ENCODE measurements around the gene ZNF521.

Gene ZNF521

GRCh38 chr18:25176518-25177042, 175.4 kb downstream of the ZNF521 start:
- Mint-ChIP-seq H3K27ac (no peak overlapping the region), H3K36me3 (no peaks in the 10 kb centered on the region), H3K9me3 (no peaks in the 10 kb centered on the region), H3K27me3 (no peaks in the 10 kb centered on the region), H3K4me1 (no peaks in the 10 kb centered on the region), H3K4me3 (no peak overlapping the region)
- ATAC-seq (replicated peaks) (no peak), DNase-seq (no peak)

- ATAC-seq (replicated peaks) (no peak), DNase-seq (no peak)
- H3K4me1 Mint-ChIP-seq: no peaks in the 10 kb centered on the region
- H3K27ac Mint-ChIP-seq: no peak overlapping the region
- H3K4me3 Mint-ChIP-seq: no peak overlapping the region
- no peaks in the 10 kb centered on the region for H3K27me3 Mint-ChIP-seq
- no peaks in the 10 kb centered on the region for H3K9me3 Mint-ChIP-seq
- H3K36me3 Mint-ChIP-seq: no peaks in the 10 kb centered on the region
Observed at GRCh38 chr18:25175558-25176517, 176.1 kb downstream of the ZNF521 start.

DNA sequence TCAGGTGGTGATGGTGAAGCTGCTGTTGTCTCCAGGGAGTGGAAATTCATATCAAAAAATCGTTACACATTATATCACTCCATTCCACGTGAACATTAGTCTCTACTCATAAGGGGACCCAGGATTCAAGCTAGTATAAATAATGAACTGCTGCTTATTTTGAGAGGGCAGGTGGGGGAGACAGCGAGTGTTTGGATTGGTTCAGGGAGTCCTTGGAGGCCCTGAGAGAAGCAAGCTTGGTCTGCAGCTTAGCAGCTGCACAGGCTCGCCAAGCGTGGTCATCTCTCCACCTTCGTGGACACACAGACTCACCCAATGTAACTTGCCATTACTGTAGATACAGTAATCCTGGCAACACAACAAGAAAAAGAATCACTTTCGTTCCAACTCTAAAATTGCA, 177.6 kb downstream of the ZNF521 start:
- no peaks in the 10 kb centered on the region for H3K27me3 Mint-ChIP-seq
- DNase-seq: no peak
- H3K27ac Mint-ChIP-seq: no peak overlapping the region

GRCh38 chr18:25171334-25171733, 180.6 kb downstream of the ZNF521 start:
- DNase-seq: no peak
- Mint-ChIP-seq H3K27ac (no peak overlapping the region), H3K36me3 (no peaks in the 10 kb centered on the region), H3K27me3 (no peaks in the 10 kb centered on the region), H3K4me3 (no peak overlapping the region), H3K9me3 (no peaks in the 10 kb centered on the region), H3K4me1 (no peaks in the 10 kb centered on the region)
- no peak for ATAC-seq (replicated peaks)

More for the DNA sequence above, 177.6 kb downstream of the ZNF521 start:
- ATAC-seq (replicated peaks): no peak
- no peak overlapping the region for H3K4me3 Mint-ChIP-seq
- H3K4me1 Mint-ChIP-seq: no peaks in the 10 kb centered on the region
- no peaks in the 10 kb centered on the region for H3K36me3 Mint-ChIP-seq
- H3K9me3 Mint-ChIP-seq: no peaks in the 10 kb centered on the region

DNA sequence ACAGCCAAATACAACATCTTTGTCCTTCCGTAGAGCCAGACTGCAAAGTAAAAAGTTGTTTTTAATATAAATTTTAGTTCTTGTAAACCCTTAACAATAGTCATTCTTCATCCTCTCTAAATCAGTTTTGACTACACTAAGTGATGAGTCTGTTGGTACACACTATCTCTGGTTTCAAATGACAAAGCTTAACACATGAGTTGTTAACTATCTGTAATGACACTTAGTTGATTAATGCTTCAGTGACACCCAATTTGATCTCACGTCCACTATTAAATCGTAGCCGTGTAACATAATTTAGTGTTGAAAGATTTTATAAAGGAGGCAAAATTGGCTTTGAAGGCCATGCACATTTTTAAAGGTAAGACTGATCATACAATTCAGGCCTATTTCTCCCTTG, 181.6 kb downstream of the ZNF521 start:
- ATAC-seq (replicated peaks): no peak
- Mint-ChIP-seq H3K4me1 (peaks cover under 1 to 4% of the 10 kb centered on the region in 2 donors), H3K9me3 (no peaks in the 10 kb centered on the region), H3K27ac (no peak overlapping the region), H3K36me3 (no peaks in the 10 kb centered on the region), H3K4me3 (no peak overlapping the region), H3K27me3 (no peaks in the 10 kb centered on the region)
- DNase-seq: no peak

DNA sequence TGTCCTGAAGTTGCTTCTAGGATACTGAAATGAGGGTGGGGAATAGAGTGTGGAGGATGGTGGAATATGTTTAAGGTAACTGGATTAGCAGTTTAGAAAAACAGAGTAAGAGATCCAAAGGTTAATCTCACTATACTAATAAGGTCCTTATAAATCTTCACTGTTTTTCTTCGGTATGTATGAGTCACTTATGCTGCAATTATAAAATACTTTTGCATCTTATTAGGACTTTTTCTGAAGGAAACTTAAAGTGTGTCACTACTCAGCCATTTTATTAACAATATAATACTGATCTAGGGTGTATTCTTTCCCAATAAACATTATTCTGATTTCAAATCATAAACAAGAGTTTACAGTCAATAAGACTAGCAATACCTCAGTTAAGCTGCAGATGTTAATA, 182.3 kb downstream of the ZNF521 start:
- H3K27me3 Mint-ChIP-seq: no peaks in the 10 kb centered on the region
- no peaks in the 10 kb centered on the region for H3K9me3 Mint-ChIP-seq
- H3K4me1 Mint-ChIP-seq: peaks cover 5 to 11% of the 10 kb centered on the region in 2 donors
- ATAC-seq (replicated peaks): no peak
- H3K27ac Mint-ChIP-seq: no peak overlapping the region
- no peak for DNase-seq
- no peaks in the 10 kb centered on the region for H3K36me3 Mint-ChIP-seq
- H3K4me3 Mint-ChIP-seq: no peak overlapping the region

DNA sequence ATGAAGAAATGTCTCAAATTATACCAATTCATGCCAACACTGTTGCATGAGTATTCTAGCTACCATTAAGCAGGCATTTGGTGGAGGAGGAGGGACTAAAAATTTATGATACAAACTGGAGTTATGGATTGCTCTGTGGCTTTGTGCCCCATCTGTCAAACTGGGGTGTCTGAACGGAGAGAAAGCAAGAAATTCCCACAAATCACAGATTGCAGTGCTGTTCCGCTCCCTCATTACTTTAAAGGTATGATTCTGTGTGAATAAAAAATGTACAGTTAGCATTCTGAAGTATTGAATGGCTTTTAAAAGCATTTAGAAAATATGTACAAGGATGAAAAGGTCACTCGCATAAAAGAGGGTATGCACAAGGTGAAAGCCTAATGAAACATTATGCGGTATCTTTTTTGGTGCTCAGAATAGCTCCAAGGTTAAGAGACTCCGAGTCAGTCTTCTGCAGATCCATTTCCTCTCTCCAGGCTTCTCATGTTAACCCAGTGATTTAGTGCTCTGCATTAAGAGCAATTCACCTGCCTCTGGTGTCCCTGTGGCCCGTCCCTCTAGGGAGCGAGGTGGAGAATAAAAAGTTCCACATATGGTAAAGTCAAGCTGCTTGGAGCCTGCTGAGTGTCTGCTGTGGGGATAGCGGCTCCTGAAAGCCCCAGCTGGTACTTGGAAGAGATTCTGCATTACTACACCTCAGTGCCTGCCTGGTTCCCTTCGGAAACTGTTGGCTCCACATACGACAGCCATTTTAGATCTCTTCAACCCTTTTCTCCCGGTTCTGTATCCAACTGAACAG, 184.2 kb downstream of the ZNF521 start:
- Mint-ChIP-seq H3K27me3 (no peaks in the 10 kb centered on the region), H3K4me1 (peaks cover 16 to 24% of the 10 kb centered on the region in 2 donors), H3K9me3 (no peaks in the 10 kb centered on the region), H3K27ac (no peak overlapping the region), H3K4me3 (no peak overlapping the region), H3K36me3 (no peaks in the 10 kb centered on the region)
- DNase-seq: no peak
- ATAC-seq (replicated peaks): no peak

GRCh38 chr18:25166113-25166512, 185.9 kb downstream of the ZNF521 start:
- DNase-seq (no peak), ATAC-seq (replicated peaks) (no peak)
- Mint-ChIP-seq H3K27ac (no peak overlapping the region), H3K9me3 (no peaks in the 10 kb centered on the region), H3K36me3 (no peaks in the 10 kb centered on the region), H3K27me3 (no peaks in the 10 kb centered on the region), H3K4me1 (peaks cover 16 to 24% of the 10 kb centered on the region in 2 donors), H3K4me3 (no peak overlapping the region)

DNA sequence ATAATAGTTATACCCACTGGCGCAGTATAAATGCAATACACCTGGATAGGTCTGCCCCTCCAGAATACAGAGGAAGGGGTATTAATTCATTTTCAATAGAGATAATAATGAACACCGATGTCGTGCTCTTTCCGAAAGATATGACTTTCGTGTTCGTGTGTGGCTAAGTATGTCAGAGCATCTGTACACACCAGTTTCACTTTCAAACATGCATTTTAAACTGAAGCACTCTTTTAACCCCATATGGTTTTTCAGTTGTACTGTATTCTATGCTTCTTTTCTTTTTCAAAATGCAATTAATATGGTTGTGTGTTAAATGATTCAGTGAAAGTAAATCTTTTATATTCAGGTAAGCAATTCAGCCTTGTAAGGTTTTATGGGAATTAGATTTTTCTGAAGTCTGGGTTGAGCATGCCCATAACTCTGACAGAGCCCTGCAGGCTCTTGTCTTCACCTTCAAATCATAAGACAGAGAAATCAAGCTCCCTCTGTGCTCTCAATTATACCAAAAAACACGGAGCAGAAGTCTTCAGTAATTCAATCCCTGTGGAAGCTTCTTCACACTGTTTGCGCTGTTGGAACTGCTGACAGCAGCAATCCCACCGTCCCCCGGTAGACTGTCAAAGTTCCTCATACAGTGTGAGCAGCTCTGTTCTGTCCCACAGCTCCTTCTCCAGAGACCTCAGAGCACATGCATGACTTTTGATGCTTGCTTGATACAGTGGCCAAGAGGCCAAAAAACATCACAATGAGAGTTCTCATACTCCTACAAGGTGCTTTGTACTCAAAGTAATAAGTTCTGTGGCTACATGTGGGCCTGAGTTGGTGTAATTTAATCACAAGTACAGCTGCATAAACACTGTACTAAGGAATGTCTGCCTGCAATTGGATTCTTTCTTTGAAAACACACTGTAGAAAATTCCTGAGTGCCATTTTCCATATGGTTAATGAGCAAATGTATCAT, 186.8 kb downstream of the ZNF521 start:
- ATAC-seq (replicated peaks) (peak; percentile 83 to 85), DNase-seq (no peak)
- H3K9me3 Mint-ChIP-seq: no peaks in the 10 kb centered on the region
- no peaks in the 10 kb centered on the region for H3K27me3 Mint-ChIP-seq
- H3K4me1 Mint-ChIP-seq: peaks cover 16 to 24% of the 10 kb centered on the region in 2 donors
- peak overlapping the region; percentile 77 to 79 for H3K4me3 Mint-ChIP-seq
- peak overlapping the region; percentile 69 for H3K27ac Mint-ChIP-seq
- H3K36me3 Mint-ChIP-seq: no peaks in the 10 kb centered on the region

DNA sequence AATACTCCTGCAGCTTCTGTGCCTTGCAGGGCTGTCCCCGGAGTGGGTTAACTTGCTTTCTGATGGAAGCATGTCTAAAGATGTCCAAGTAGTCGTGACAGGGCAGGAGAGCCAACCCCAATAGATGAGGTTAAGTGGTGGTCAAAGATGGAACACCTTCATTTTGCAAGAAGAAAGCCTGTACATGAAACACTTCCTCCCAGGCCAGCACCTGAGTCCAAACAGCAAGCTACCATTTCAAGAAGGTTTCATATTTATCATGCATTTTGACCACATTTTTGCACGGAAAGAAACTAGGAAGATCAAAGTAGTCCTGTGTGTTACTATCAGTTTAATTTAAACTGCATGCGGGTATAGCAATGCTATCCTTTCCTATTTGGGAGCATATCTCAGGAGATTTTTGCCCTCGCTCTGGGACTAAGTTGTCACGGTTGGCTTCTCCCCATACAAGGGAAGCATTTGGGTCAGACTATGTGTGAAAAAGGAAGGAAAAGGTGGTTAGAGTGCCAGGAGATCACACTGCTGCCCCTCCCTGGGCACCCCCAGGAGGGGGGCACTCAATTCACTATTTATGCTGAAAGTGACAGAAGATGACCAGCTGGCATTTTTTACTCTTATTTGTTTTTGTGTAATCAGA, 187.6 kb downstream of the ZNF521 start:
- ATAC-seq (replicated peaks): peak; percentile 44 to 45
- Mint-ChIP-seq H3K4me1 (peaks cover 16 to 24% of the 10 kb centered on the region in 2 donors), H3K36me3 (no peaks in the 10 kb centered on the region), H3K9me3 (no peaks in the 10 kb centered on the region), H3K27me3 (no peaks in the 10 kb centered on the region), H3K4me3 (peak overlapping the region; percentile 77 to 79), H3K27ac (peak overlapping the region; percentile 69)
- DNase-seq: no peak

- H3K4me1 Mint-ChIP-seq: no peaks in the 10 kb centered on the region
- ATAC-seq (replicated peaks): no peak
- H3K27ac Mint-ChIP-seq: no peak overlapping the region
Observed at GRCh38 chr18:25153426-25153825, 198.5 kb downstream of the ZNF521 start.

GRCh38 chr18:25147877-25148488, 204.0 kb downstream of the ZNF521 start:
- H3K27me3 Mint-ChIP-seq: peaks cover 0 to 15% of the 10 kb centered on the region in 2 donors
- H3K9me3 Mint-ChIP-seq: no peaks in the 10 kb centered on the region
- no peaks in the 10 kb centered on the region for H3K36me3 Mint-ChIP-seq
- ATAC-seq (replicated peaks): no peak
- H3K4me1 Mint-ChIP-seq: no peaks in the 10 kb centered on the region
- no peak overlapping the region for H3K4me3 Mint-ChIP-seq
- no peak overlapping the region for H3K27ac Mint-ChIP-seq
- DNase-seq: no peak

More at GRCh38 chr18:25153426-25153825, 198.5 kb downstream of the ZNF521 start:
- no peak overlapping the region for H3K4me3 Mint-ChIP-seq
- no peak for DNase-seq
- H3K9me3 Mint-ChIP-seq: peaks cover 2 to 10% of the 10 kb centered on the region in 2 donors
- H3K36me3 Mint-ChIP-seq: no peaks in the 10 kb centered on the region
- peaks cover 3 to 15% of the 10 kb centered on the region in 2 donors for H3K27me3 Mint-ChIP-seq

DNA sequence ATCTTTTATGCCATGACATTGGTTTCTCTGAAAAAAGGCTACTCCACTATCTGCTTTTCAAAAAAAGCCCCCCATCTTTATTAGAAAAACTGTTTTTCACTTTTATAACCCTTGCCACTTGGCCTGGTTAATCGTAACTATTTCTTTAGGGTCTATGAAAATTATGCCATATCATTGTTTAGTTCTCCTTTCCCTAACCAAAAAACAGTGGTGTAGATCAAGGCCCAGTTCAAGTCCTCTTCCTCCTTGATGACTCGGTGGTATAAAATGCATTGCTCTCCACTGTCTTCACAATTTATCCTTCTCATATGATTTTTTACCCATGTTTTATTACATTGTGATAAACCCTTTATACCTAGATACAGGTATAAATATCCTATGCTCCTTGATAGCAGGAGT, 205.5 kb downstream of the ZNF521 start:
- no peak overlapping the region for H3K27ac Mint-ChIP-seq
- H3K4me3 Mint-ChIP-seq: no peak overlapping the region
- no peaks in the 10 kb centered on the region for H3K4me1 Mint-ChIP-seq
- ATAC-seq (replicated peaks): no peak
- no peak for DNase-seq
- no peaks in the 10 kb centered on the region for H3K36me3 Mint-ChIP-seq
- H3K9me3 Mint-ChIP-seq: no peaks in the 10 kb centered on the region
- H3K27me3 Mint-ChIP-seq: peaks cover 0 to 7% of the 10 kb centered on the region in 2 donors
